C4-2B (cell line): ENCODE measurements around the gene USP35.

Experiments
- ZFX ChIP-seq: fragments of 450-650 bp; IDR thresholded peaks from 2 replicates; pipeline ENCODE4 v1.6.1; 2017
- TF ChIP-seq, protein P1 (sequence below): fragments of 450-650 bp; conservative IDR thresholded peaks from 2 replicates; pipeline ENCODE4 v1.5.1; 2017; ENCODE audit warnings: mild to moderate bottlenecking

DNA sequence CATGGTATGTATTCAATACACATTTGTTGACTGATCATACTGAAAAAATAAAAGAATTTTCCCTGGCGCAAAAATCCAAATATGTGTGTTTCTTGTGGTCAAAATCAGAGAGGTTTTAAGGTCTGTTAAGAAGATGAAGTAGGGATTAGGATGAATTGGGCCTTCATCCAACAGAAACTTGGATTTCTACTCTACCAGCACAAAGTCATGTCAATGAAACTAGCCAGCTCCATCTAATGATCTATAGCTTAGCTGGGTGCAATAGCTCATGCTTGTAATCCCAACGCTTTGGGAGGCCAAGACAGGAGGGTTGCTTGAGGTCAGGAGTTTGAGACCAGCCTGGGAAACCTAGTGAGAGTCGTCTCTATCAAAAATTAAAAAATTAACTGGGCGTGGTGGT is 65.5 kb downstream of the USP35 start:
- TF ChIP-seq, protein P1, sequence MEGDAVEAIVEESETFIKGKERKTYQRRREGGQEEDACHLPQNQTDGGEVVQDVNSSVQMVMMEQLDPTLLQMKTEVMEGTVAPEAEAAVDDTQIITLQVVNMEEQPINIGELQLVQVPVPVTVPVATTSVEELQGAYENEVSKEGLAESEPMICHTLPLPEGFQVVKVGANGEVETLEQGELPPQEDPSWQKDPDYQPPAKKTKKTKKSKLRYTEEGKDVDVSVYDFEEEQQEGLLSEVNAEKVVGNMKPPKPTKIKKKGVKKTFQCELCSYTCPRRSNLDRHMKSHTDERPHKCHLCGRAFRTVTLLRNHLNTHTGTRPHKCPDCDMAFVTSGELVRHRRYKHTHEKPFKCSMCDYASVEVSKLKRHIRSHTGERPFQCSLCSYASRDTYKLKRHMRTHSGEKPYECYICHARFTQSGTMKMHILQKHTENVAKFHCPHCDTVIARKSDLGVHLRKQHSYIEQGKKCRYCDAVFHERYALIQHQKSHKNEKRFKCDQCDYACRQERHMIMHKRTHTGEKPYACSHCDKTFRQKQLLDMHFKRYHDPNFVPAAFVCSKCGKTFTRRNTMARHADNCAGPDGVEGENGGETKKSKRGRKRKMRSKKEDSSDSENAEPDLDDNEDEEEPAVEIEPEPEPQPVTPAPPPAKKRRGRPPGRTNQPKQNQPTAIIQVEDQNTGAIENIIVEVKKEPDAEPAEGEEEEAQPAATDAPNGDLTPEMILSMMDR: no peak
- TF ChIP-seq ZFX: no peak
